Measurements from ENCODE around the gene MIEF2.
"Not testable (repeated sequence)": the region's sequence is repeated elsewhere in the genome, so short reads cannot be mapped to it uniquely, and the experiment has no call there.

Gene MIEF2

DNA sequence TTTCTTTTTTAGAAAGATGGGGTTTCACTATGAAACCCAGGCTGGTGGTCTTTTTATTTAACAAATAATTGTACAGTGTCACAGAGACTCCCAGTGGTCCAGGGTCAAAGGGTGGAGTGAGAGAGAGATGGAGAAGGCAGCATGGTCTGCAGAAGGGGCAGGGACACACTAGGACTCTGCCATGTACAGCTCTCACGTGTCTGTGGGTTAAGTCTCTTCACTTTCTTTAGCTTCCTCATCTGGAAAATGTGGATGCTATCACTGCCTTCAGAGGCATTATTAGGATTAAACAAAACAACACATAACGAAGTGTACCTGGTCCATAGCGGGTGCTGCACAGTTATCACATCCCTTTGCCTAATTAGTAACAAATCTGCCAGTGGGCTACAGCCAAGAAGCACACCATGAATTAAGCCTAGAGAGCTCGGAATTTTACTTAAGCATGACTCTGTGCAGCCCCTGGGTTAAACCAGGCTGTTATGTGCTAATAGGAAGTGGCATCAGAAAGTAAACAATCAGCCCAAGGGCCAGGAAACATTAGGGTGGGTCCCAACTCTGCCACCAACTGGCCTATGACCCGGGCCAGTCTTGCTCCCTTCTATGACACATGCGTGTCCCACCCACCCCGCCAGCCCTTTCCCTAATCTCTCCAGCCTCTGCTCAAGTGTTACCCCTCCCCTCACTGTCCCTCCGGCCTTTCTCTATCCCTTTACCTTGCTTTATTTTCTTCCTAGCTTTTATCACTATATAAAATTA is 40.4 kb downstream of the MIEF2 start:
- DNase-seq, result no peak

DNA sequence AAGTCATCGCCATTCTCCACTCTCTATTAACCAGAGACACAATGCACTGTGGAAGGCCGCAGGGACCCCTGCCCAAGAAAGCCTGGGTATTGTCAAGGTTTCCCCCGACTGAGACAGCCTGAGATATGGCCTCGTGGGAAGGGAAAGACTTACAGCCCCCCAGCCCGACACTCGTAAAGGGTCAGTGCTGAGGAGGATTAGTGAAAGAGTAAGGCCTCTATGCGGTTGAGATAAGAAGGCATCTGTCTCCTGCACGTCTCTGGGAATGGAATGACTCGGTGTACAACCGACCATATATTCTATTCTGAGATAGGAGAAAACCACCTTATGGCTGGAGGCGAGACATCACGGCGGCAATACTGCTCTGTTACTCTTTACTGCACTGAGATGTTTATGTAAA is 42.7 kb downstream of the MIEF2 start:
- DNase-seq, result not testable (repeated sequence)

DNA sequence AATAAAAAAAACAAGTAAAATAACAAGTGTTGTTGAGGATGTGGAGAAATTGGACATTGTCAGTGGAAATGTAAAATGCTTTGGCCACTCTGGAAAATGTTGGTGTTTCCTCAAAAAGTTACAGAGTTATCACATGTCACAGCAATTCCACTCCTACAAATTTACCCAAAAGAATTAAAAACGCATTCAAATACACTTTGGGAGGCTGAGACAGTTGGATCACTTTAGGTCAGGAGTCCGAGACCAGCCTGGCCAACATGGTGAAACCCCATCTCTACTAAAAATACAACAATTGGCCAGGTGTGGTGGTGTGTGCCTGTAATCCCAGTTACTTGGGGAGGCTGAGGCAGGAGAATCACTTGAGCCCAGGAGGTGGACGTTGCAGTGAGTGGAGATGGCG is 48.7 kb downstream of the MIEF2 start:
- no peak for DNase-seq

DNA sequence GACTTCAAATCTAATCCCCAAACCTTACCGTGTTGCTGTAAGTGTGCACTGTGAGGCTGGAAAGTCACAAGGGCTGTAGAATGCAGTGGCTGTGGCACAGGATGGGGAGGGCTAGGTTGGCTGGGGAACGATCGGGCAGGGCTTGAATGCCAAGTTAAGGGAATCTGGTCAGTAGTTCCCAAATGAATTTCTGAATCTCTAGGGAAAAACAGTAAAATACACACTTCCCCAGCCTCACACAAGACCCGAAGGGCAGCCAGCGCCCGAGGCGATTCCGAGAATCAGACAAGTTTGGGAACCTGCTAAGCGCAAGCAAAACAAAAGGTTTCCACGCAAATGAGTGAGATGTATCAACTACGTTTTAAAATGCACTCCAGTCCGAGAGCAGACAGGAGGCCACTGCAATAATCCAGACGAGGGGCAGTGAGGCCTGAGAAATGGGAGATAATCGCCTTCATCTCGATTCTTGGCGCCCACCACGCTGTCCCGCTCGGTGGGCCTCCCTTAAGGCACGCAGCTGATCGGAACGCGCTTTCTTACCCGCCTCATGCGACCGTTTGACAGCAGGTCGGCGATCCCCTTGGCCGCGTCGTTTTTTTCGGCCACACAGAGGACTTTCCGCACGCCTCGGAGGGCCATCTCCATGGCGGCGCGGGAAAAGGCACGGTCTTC is 53.7 kb downstream of the MIEF2 start:
- no peak for DNase-seq

GRCh38 chr17:18314731-18315561 is 54.5 kb downstream of the MIEF2 start, which contains the start of the genes SMCR8 and TOP3A:
Gene SMCR8, plus strand, starts transcription at chr17:18315293. Its CDS starts 497 bp downstream, at chr17:18315790.
Gene TOP3A, minus strand, starts transcription at chr17:18314994. Its CDS starts 216 bp downstream, at chr17:18314778.
- peak; percentile 99 for DNase-seq

- no peak for DNase-seq
Observed at GRCh38 chr17:18315562-18315922, 55.1 kb downstream of the MIEF2 start.

DNA sequence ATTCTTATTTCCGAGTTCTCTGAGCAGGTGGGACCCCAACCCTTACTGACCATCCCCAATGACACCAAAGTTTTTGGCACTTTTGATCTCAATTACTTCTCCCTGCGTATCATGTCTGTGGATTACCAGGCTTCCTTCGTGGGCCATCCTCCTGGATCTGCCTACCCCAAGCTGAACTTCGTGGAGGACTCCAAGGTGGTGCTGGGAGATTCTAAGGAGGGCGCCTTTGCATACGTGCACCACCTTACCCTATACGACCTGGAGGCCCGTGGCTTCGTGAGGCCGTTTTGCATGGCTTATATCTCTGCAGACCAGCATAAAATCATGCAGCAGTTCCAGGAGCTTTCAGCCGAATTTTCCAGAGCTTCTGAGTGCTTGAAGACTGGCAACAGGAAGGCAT is 55.5 kb downstream of the MIEF2 start:
- no peak for DNase-seq

Data from activated naive CD4-positive, alpha-beta T cell treated with Interleukin-2 at 50 U/mL for 16 hours (primary cell).